ENCODE results near the gene MRTFB.

Gene MRTFB

GRCh38 chr16:14307527-14308367 is 236.6 kb downstream of the MRTFB start:
- no peak overlapping the region for H3K4me3 ChIP-seq
- no peaks in the 10 kb centered on the region for H3K9me3 ChIP-seq
- H4K20me1 ChIP-seq, result peaks cover 24% of the 10 kb centered on the region; the same call in 1 of the 2 replicates
- no peak for TF ChIP-seq Cebpa-rat (IDR thresholded peaks at IDR 0.05)
- H3K27me3 ChIP-seq, result peaks cover 25% of the 10 kb centered on the region
- H3K4me1 ChIP-seq, result peaks cover 77% of the 10 kb centered on the region
- H3K36me3 ChIP-seq, result no peaks in the 10 kb centered on the region
- H3K9ac ChIP-seq, result no peak overlapping the region
- H3K4me2 ChIP-seq, result peak overlapping the region; percentile 94
- H3K27ac ChIP-seq, result peak overlapping the region; percentile 71; the same call in 1 of the 2 replicates

GRCh38 chr16:14308368-14308723 is 237.2 kb downstream of the MRTFB start:
- Histone ChIP-seq H3K4me1 (peaks cover 71% of the 10 kb centered on the region), H3K36me3 (no peaks in the 10 kb centered on the region), H3K4me2 (peak overlapping the region; percentile 94), H4K20me1 (peaks cover 23% of the 10 kb centered on the region; the same call in 1 of the 2 replicates), H3K27me3 (peaks cover 19% of the 10 kb centered on the region), H3K4me3 (peak overlapping the region; percentile 55), H3K27ac (peak overlapping the region; percentile 71; the same call in 1 of the 2 replicates), H3K9ac (peak overlapping the region; percentile 71; the same call in 1 of the 2 replicates), H3K9me3 (no peaks in the 10 kb centered on the region)
- TF ChIP-seq Cebpa-rat (IDR thresholded peaks at IDR 0.05), result no peak

GRCh38 chr16:14309001-14309886 is 238.1 kb downstream of the MRTFB start:
- Histone ChIP-seq H3K4me1 (peaks cover 70% of the 10 kb centered on the region), H3K4me2 (peak overlapping the region; percentile 94), H3K4me3 (peak overlapping the region; percentile 55), H4K20me1 (peaks cover 14% of the 10 kb centered on the region; the same call in 1 of the 2 replicates), H3K9me3 (no peaks in the 10 kb centered on the region), H3K27me3 (peaks cover 10% of the 10 kb centered on the region), H3K9ac (peak overlapping the region; percentile 71), H3K27ac (peak overlapping the region; percentile 71; the same call in 1 of the 2 replicates), H3K36me3 (no peaks in the 10 kb centered on the region)
- no peak for TF ChIP-seq Cebpa-rat (IDR thresholded peaks at IDR 0.05)

- H3K27me3 ChIP-seq, result peaks cover 3% of the 10 kb centered on the region; the same call in 1 of the 2 replicates
- H3K4me3 ChIP-seq, result peak overlapping the region; percentile 55
- no peak overlapping the region; the same call in 1 of the 2 replicates for H3K9ac ChIP-seq
- H3K4me2 ChIP-seq, result peak overlapping the region; percentile 94
- H3K27ac ChIP-seq, result peak overlapping the region; percentile 71; the same call in 1 of the 2 replicates
- TF ChIP-seq Cebpa-rat (IDR thresholded peaks at IDR 0.05), result no peak
- H3K36me3 ChIP-seq, result no peaks in the 10 kb centered on the region
- no peaks in the 10 kb centered on the region for H3K9me3 ChIP-seq
- 0 out of 2 replicates have a peak, but pooled peaks cover 13% of the 10 kb centered on the region for H4K20me1 ChIP-seq
- peaks cover 70% of the 10 kb centered on the region for H3K4me1 ChIP-seq
Observed at GRCh38 chr16:14309906-14310305, 238.8 kb downstream of the MRTFB start.

- Histone ChIP-seq H4K20me1 (0 out of 2 replicates have a peak, but pooled peaks cover 13% of the 10 kb centered on the region), H3K4me1 (peaks cover 70% of the 10 kb centered on the region), H3K27ac (no peak overlapping the region), H3K4me3 (peak overlapping the region; percentile 37; the same call in 1 of the 2 replicates), H3K9ac (no peak overlapping the region), H3K27me3 (no peaks in the 10 kb centered on the region), H3K9me3 (no peaks in the 10 kb centered on the region), H3K36me3 (no peaks in the 10 kb centered on the region), H3K4me2 (peak overlapping the region; percentile 94)
- TF ChIP-seq Cebpa-rat (IDR thresholded peaks at IDR 0.05), result no peak
Observed at GRCh38 chr16:14310519-14310991, 239.4 kb downstream of the MRTFB start.

- H3K36me3 ChIP-seq, result no peaks in the 10 kb centered on the region
- H3K27ac ChIP-seq, result no peak overlapping the region
- no peak overlapping the region for H3K4me2 ChIP-seq
- no peaks in the 10 kb centered on the region for H3K9me3 ChIP-seq
- no peaks in the 10 kb centered on the region for H3K27me3 ChIP-seq
- H4K20me1 ChIP-seq, result 0 out of 2 replicates have a peak, but pooled peaks cover 13% of the 10 kb centered on the region
- peaks cover 50% of the 10 kb centered on the region for H3K4me1 ChIP-seq
- no peak overlapping the region for H3K4me3 ChIP-seq
- no peak for TF ChIP-seq Cebpa-rat (IDR thresholded peaks at IDR 0.05)
- no peak overlapping the region for H3K9ac ChIP-seq
Observed at GRCh38 chr16:14314116-14314515, 243.0 kb downstream of the MRTFB start.

GRCh38 chr16:14315683-14316320 is 244.7 kb downstream of the MRTFB start:
- no peak for TF ChIP-seq Cebpa-rat (IDR thresholded peaks at IDR 0.05)
- no peaks in the 10 kb centered on the region for H3K27me3 ChIP-seq
- H3K36me3 ChIP-seq, result no peaks in the 10 kb centered on the region
- no peak overlapping the region for H3K9ac ChIP-seq
- 0 out of 2 replicates have a peak, but pooled peaks cover 3% of the 10 kb centered on the region for H4K20me1 ChIP-seq
- no peaks in the 10 kb centered on the region; the same call in 1 of the 2 replicates for H3K9me3 ChIP-seq
- H3K4me2 ChIP-seq, result no peak overlapping the region
- H3K4me3 ChIP-seq, result no peak overlapping the region
- no peak overlapping the region for H3K27ac ChIP-seq
- H3K4me1 ChIP-seq, result peaks cover 33% of the 10 kb centered on the region

All from BLaER1 (cell line).